Skeletal muscle cell (primary cell): Measurements from ENCODE around the gene MBD5.

Experiments used
- DNase-seq: peaks from one replicate; pipeline ENCODE4 v3.0.0-alpha.2; 2010; ENCODE audit warnings: low read depth
- H3K4me3 ChIP-seq: 2 replicates; pipeline ENCODE4 v1.5.1; 2011; ENCODE audit warnings: low read depth, mild to moderate bottlenecking, control low read depth, low read length, moderate library complexity

The MBD5 gene

DNA sequence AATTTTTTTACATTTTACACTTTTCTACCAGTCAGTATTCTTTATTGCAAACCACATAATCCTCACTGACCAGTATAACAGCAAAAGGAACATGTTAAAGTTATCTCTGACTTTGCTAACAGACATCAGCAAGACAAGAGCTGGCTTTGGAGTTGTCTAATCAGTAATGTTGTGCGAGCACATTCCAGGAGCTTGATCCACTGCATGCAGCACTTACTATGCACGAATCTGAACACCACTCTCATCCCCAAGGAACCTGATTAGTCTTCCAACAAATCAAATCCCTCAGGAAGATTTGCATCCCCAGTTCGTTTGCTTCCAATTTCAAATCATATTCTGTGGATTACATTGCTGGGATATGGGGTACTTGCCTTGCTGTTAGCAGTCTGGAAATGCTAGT lies 354.3 kb downstream of the MBD5 start:
- no peak for DNase-seq

DNA sequence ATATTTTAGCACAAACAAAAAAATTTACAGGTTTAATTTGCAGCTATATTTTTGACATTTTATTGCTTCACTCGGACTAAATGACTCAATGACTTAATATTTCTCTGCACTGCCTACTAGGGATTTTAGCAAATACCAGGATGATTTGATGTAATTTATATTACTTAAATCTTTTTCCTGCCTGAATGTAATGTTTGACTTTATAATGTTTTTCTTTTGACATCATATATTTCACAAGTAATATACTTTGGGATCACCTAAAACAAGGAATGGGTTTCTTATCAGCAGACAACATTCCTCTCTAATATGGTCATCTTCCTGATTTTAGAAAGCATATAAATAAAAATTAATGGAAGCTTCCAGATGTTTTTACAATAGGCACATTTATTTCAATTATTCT lies 370.4 kb downstream of the MBD5 start:
- no peak for DNase-seq
- no peak overlapping the region for H3K4me3 ChIP-seq

More for the DNA sequence above, 354.3 kb downstream of the MBD5 start:
- no peak overlapping the region for H3K4me3 ChIP-seq

DNA sequence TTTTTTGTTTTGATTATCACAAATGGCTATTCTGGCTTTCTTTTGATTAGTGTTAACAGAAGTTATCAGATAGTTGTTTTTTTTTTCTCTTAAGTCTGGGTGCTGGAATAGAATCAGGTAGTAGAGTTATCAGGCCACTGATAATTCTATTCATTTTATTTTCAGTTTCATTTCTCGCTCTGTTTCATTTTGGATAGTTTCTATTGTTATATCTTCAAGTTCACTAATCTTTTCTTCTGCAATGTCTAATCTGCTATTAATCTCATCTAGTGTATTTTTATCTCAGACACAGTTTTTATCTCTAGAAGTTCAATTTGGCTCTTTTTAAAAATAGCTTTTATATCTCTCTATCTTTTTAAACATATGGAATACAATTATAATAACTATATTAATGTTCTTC lies 381.9 kb downstream of the MBD5 start:
- no peak for DNase-seq
- H3K4me3 ChIP-seq, result no peak overlapping the region

DNA sequence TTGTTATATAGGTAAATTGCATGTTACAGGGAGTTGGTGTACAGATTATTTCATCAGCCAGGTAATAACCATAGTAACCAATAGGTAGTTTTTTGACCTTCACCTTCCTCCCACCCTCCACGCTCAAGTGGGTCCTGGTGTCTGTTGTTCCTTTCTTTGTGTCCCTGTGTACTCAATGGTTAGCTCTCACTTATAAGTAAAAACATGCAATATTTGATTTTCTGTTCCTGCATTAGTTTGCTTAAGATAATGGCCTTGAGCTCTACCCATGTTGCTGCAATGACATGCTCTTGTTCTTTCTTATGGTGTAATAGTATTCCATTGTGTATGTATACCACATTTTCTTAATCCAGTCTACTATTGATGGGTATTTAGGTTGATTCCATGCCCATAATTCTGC lies 390.0 kb downstream of the MBD5 start:
- DNase-seq, result no peak
- no peak overlapping the region for H3K4me3 ChIP-seq

DNA sequence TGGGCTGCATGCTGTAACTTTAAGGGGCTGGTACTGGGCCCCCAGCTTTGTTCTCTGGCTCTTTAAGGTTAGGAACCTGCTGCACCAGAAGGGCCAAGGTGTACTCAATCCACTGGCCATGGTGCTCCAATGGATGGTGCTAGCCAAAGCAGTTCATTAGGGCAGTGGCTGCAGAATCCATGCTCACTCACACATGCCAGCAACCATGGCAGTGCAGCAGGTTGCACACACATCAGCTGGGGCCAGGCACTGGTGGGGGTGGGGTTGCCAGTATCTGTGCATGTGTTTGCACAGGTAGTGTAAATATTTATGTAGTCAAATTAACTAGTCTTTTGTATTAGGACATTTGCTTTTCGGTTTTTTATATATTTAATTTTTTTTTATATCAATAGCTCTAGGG lies 395.4 kb downstream of the MBD5 start:
- DNase-seq, result no peak
- H3K4me3 ChIP-seq, result no peak overlapping the region

DNA sequence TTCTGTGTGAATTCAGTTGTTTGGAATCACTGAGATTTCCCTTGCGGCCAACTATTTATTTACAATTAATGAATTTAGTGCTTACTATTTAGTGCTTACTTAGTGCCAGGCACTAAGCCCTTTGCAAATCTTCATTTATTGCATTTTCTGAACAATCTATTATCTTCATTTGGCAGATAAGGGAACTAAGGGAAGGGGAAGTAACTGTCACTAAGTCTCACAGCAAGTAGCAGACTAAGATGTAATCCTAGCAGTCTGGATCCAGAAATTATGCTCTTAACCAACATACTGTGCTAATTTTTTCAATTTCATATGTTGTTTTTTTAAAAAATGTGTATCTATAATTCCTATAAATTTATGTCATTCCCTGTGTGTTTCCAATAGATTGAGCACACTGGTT lies 409.2 kb downstream of the MBD5 start:
- DNase-seq, result no peak
- no peak overlapping the region for H3K4me3 ChIP-seq

DNA sequence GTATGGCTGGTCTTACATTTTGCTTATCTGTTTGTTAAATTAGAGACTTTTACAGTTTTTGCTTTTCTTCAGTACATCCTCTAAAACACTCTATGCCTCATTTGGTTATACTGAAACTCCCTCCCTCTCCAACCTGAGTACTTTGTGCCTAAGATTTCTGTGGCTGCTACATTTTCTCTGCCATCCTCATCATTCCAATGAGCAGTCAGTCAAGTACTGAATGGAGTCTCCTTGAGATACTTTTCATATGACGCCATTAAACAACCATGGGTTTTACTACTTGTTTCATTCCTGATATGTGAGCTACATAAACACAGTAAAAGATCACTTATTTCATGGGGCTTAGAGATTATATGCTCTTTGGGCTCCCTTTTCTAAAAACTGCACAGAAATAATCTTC lies 427.0 kb downstream of the MBD5 start:
- H3K4me3 ChIP-seq, result no peak overlapping the region
- no peak for DNase-seq

DNA sequence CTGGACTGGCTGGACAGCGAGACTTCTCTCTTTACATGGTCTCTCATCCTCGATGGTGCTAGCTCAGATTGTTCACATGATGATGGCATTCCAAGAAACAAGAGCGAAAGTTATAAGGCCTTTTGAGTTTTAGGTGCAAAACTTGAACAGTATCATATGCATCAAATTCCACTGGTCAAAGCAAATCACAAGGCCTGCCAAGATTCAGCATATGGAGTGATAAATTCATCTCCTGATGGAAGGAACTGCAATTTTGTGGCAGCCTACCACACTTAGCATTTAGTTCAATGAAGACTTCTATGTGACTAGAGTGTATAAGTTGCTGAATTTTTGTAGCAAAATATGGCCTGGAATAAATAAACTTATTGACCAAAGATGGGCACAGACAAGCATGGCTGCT lies 429.6 kb downstream of the MBD5 start:
- no peak overlapping the region for H3K4me3 ChIP-seq
- DNase-seq, result no peak

DNA sequence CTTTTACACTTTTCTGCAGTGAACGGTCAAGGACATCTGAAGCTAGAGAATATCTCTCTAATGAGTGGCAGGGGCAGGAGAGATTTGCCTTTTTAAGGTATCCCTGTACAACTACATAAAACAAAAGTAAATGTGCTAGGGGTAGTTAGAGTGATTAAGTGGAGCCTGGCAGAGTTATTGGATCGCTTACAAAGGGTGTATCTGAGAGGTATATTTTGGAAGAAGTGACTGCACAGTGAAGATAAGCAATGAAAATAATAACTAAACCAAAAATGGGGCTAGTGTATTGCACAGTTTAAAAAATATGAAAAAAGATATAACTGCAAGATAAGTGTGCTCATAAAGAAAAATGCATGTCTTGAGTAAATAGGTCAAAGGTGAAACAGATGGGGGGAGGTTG lies 430.2 kb downstream of the MBD5 start:
- DNase-seq, result no peak
- no peak overlapping the region for H3K4me3 ChIP-seq

DNA sequence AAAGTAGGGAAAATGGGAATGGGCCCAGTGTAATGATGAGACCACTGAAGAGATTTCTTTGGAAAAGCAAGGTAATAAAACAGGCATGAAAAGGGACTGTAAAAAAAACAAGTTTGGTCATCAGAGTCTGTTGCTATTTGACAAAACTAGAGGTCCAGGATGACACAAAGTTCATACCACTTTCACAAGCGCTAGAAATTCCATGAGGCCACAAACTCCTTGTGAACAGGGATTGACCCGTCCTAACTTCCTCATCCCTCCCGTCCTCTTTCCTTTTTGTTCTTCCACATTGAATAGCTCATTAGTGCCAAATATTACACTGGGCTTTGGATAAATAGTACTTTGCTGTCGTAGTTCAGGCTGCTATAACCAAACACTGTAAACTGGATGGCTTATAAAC lies 434.9 kb downstream of the MBD5 start:
- no peak overlapping the region for H3K4me3 ChIP-seq
- no peak for DNase-seq

DNA sequence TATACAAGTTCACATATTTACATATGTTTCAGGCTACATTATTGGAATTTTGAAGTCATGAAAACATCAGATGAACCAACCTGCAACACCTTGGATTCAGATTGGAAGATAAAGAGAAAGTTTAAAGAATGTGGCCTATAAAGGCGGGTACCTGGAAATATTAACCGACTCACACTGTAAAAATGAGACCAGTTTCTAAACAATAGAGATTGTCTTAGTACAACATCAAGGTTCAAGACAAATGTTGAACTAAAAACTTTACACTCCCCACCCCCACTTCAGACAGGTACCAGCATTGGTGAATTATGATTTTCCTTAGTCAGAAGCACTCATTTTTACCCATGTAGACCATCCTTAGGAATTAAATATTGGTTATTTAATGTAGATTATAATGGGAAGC lies 437.3 kb downstream of the MBD5 start:
- no peak for DNase-seq
- no peak overlapping the region for H3K4me3 ChIP-seq

DNA sequence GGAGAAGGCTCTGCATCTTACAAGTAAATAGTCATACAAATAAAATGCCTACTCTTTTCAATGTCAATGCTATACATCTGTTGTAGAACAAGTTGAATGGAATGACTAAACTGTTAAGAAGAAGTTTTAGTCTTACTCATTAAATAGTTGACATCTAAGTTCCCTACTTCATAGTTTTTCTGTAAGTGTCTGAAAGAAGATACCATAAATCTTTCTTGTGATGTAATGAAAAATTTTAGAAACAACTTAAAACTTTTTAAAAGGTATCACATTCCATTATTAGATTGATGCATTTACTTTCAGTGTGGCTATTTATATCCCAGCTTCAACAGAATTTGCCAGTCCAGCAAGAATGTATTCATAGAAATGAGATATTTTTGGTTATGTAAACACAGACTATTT lies 438.5 kb downstream of the MBD5 start:
- H3K4me3 ChIP-seq, result no peak overlapping the region
- DNase-seq, result no peak

DNA sequence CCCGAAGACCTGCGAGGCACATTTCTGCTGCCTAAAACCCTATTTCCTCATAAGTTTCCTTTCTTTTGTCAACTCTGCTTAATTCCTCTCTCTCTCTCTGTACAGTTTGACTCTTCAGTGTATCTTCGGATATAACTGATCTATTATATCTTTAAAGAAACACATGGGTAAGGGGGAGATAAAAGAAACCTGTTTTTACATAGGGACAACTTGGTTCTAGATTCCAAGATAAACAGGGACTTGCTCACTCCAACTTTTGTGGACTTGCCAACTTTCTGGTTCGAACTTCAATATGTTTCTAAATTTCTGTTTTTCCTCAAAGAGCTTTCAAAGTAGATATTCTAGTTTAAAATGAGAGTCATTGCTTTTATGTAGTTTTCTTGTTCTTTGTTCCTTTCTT lies 441.0 kb downstream of the MBD5 start:
- no peak for DNase-seq
- no peak overlapping the region for H3K4me3 ChIP-seq

DNA sequence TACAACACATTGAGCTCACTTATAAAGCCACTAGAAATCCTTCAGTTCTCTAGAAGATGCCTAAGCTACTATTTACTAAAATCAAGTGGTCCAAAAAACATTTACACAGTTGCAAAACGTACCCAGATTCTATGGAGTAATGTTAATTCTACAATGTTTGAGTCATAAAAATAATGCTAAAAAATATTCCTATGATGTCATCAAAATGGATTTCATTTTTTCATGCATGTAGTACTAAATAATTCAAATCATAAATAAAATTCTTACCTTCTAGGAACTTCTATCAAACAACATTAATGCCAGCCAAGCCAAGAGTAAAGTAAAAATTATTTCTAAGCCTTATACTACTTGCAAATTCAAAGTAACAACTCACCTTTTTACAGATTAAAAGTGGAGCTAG lies 454.7 kb downstream of the MBD5 start:
- no peak overlapping the region for H3K4me3 ChIP-seq
- DNase-seq, result no peak

DNA sequence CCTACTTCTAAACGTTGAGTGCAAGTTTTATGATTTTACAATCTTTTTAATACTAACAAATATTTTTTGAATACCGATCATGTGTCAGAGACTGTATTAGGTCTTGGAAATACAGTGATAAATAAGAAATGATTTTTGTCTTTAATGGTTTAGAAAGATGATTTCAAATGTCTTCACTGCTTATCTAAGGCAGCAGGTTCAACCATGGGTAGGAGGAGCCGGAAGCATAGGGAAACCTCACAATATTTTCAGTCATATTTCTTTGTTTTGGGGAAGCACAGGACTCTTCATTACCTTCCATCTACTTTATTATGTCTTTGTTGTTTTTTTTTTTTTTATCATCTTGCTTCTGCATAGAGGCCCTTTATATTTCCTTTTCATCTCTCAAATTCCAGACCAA lies 458.5 kb downstream of the MBD5 start:
- no peak for DNase-seq
- no peak overlapping the region for H3K4me3 ChIP-seq

DNA sequence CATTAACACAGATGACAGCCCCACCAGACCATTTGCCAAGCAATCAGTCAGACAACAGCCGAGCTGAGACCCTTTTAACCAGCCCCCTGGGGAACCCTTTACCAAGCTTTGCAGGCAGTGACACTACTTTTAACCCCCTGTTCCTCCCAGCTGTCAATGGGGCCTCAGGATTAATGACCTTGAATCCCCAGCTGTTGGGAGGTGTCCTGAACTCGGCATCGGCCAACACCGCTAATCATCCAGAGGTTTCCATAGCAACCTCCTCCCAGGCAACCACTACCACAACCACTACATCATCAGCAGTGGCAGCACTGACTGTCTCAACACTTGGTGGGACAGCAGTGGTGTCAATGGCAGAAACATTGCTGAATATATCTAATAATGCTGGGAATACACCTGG lies 462.8 kb downstream of the MBD5 start:
- H3K4me3 ChIP-seq, result no peak overlapping the region
- DNase-seq, result no peak

DNA sequence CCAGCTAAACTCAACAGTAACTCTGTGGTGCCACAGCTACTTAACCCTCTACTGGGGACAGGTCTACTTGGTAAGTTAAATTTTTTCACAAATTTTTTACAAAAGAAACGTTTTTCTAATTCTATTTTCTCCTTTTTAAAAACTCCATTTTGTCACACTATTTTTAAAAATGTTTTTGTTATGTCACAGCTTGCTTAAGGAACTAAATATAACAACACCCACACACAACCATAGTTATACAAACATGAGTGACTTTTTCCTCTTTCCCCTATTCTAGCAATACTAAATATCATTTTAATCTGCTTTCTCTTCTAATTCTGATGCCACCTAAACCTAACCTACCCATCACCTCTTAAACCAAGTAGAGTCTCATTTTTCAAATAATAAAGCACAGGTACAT lies 463.2 kb downstream of the MBD5 start:
- DNase-seq, result no peak

DNA sequence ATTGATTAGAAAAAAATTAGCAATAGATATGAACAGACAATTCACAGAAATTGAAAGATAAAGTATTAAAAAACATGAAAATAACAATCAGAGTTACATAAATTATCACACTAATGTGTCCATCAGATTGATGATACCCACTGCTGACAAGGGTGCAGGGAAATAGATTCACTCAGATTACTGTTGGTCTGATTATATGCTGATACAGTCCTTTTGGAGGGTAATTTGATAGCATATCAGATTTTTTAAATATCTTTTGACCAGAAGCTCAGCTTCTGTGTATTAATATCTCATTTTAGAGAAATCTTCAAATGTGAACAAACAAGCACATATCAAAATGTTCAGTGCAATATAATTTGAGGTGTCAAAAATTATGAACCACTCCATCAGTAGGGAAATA lies 465.8 kb downstream of the MBD5 start:
- DNase-seq, result no peak
- H3K4me3 ChIP-seq, result no peak overlapping the region

More for the DNA sequence above, 463.2 kb downstream of the MBD5 start:
- H3K4me3 ChIP-seq, result no peak overlapping the region

DNA sequence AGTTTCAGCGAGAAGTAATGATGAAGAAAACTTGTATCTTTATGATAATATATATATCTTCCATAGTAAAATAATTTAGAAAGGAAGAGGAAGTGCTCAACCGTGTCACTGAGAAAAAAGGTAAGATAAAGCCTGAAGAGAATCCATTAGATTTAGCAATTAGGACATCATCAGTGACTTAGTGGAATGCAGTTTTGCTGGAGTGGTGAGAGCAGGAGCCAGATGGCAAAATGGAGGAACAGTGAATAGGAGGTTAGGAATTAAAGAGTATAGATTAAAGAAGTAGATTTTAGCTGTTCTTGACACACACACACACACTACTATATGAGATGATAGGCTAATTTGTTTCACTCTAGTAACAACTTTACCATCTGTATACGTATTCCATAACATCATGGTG lies 466.5 kb downstream of the MBD5 start:
- no peak for DNase-seq
- no peak overlapping the region for H3K4me3 ChIP-seq

DNA sequence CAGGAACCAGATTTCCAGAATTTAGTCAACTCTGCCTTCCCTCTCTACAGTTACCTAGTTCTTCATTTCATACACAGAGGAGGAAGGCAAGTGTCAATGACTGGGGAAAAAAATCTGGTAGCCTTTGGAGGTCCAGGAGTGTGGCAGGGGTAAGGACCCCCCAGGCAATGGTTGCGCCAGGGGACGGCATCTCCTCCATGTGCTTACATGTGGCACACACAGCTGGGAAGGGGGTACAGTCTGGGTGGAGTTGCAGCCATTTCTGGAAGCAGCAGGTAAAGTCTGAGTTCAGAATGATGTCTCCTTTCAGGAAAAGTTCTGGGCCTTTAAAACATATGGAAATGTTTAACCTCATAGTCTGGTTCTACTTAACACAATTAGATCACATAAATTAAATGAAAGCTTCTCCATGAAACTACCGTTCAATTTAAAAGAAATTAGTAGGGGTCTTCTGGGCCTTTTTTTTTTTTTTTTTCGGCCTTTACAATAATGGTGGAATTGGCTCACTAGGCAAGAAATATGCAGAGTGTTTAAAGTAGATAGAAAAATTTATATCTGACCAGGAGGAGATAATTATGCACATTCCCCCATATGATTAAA lies 470.0 kb downstream of the MBD5 start:
- DNase-seq, result no peak
- H3K4me3 ChIP-seq, result no peak overlapping the region

DNA sequence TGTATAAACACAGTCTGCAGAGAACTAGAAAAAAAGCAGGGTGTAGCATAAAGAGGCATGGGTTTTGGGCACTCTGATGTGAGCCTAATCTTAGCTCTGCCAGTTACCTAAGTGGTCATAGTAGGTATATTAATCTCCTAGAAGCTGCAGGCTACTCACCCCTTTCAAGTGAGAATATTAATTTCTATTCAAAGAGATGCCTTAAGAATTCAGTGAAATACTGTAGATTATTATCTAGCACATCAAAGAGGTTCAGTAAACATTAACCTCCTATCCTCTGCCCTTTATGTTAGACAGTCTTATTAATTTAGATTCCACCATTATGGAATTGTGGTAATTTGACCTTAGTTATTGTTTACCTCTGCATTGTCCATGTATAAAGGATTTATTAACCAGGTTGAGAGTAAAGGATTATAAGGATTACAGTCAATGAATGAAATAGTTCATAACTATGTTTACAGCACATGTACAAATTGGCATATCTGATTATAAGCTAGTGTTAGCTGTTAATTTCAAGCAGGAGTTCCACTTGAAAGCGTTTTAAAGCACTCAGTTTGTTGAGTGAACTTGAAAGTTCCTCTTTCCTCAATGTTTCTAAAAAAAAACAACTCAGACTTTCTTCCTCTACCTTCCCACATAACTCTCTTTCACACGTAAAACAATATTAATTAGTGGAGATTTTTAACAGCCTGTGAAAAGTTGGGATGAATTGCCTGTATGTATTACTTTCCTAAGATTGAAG lies 473.1 kb downstream of the MBD5 start:
- DNase-seq, result no peak
- H3K4me3 ChIP-seq, result no peak overlapping the region

DNA sequence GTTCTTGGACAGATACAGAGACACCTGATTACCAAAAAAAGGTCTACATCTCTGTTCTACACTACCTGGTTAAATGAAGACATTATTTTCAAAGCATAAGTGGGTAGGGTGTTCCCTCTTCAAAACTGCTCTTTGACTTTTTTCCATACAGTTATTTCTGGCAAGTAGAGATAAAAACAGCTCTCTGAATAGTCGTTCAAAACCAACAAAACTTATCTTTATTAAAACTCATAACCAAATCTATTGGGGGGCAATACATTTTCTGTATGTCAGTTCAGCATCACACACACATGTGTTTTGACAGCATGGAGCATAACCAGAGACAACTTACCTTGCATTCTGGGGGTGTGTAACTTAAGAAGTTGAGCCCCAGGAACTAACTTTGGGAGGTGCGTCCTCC lies 474.7 kb downstream of the MBD5 start:
- no peak overlapping the region for H3K4me3 ChIP-seq
- no peak for DNase-seq
